DMS153 treated with DMSO at 0.1 percent for 48 hours (cell line): ENCODE results near the gene IDI2.
"Not testable (repeated sequence)": the region's sequence is repeated elsewhere in the genome, so short reads cannot be mapped to it uniquely, and the experiment has no call there.

Experiments used
- DNase-seq: peaks from one replicate; lab custom pipeline; 2025; ENCODE audit not compliant: unreplicated experiment; lab: John Stamatoyannopoulos, UW

IDI2 gene

GRCh38 chr10:1025683-1026082, at the start of gene IDI2:
IDI2 (minus strand) TSS chr10:1025859; CDS start chr10:1024723, 1,136 bp downstream.
- no peak for DNase-seq

- no peak for DNase-seq
Observed at GRCh38 chr10:1074748-1075308, 49.2 kb upstream of the IDI2 start.

GRCh38 chr10:1074052-1074747, 48.5 kb upstream of the IDI2 start:
- no peak for DNase-seq

GRCh38 chr10:1070919-1071318, 45.3 kb upstream of the IDI2 start:
- no peak for DNase-seq

- no peak for DNase-seq
Observed at GRCh38 chr10:1068380-1069361, 43.0 kb upstream of the IDI2 start.

GRCh38 chr10:1066734-1067133, 41.1 kb upstream of the IDI2 start:
- not testable (repeated sequence) for DNase-seq

GRCh38 chr10:1064964-1065247, 39.2 kb upstream of the IDI2 start:
- no peak for DNase-seq

GRCh38 chr10:1063232-1063865, 37.7 kb upstream of the IDI2 start:
- no peak for DNase-seq

GRCh38 chr10:1061930-1062774, 36.5 kb upstream of the IDI2 start:
- no peak for DNase-seq

- DNase-seq, result no peak
Observed at GRCh38 chr10:1059902-1060301, 34.2 kb upstream of the IDI2 start.

GRCh38 chr10:1058017-1058416, 32.4 kb upstream of the IDI2 start:
- DNase-seq, result no peak

GRCh38 chr10:1057106-1057657, 31.5 kb upstream of the IDI2 start:
- DNase-seq, result no peak

GRCh38 chr10:1056326-1057105, 30.9 kb upstream of the IDI2 start, which contains the start of gene WDR37:
WDR37 (plus strand) TSS chr10:1056385; CDS start chr10:1072156, 15,771 bp downstream.
- no peak for DNase-seq

GRCh38 chr10:1054684-1055083, 29.0 kb upstream of the IDI2 start:
- no peak for DNase-seq

- DNase-seq, result no peak
Observed at GRCh38 chr10:1050554-1050953, 24.9 kb upstream of the IDI2 start.

GRCh38 chr10:1050145-1050544, 24.5 kb upstream of the IDI2 start:
- no peak for DNase-seq

GRCh38 chr10:1049425-1049958, 23.8 kb upstream of the IDI2 start:
- no peak for DNase-seq

- DNase-seq, result peak; percentile 51
Observed at GRCh38 chr10:1048732-1049424, 23.2 kb upstream of the IDI2 start, which contains the start of gene IDI1. IDI1 (minus strand) TSS chr10:1049119; CDS start chr10:1049003, 116 bp downstream.
